ENCODE measurements around the gene WNT2. TPM values are rescaled to one million over a fixed set of nuclear protein-coding genes. Genes with fewer than 3 reads are reported as not detected.

Gene WNT2
- total and polyA plus RNA-seq, 10 of the 15 experiments (the other 5 are each of a cell fraction or from before 2014, with no cell fraction given): 0.07 to 0.34 (median 0.19) TPM

DNA sequence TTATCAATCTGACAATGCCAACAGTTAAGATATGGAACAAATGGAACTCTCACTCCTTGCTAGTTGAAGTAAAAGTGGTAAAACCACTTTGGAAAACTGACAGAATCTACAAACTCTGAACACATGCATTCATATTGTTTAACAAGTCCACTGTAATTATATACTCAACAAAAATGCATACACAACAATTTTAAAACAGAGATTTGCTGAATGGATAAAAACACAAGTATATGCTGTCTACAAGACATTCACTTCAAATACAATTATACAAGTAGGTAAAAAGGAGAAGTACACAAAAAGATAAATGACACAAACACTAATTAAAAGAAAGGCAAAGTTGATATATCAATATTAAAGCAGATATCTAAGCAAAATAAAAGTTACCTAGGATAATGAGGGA, 9.2 kb upstream of the WNT2 start:
- Histone ChIP-seq H3K4me1 (ENCODE audit: control insufficient read depth, insufficient read depth, low read length) (no peaks in the 10 kb centered on the region), H2AFZ (ENCODE audit: control insufficient read depth, low read depth, low read length) (no peak overlapping the region), H3K27ac (ENCODE audit: control insufficient read depth, insufficient read depth) (no peak overlapping the region), H3K79me2 (ENCODE audit: control insufficient read depth, insufficient read depth, low read length) (no peaks in the 10 kb centered on the region), H3K4me2 (ENCODE audit: control insufficient read depth, insufficient read depth) (no peak overlapping the region), H3K9me3 (replicated peaks; ENCODE audit: control insufficient read depth, insufficient read depth, low read length) (no peaks in the 10 kb centered on the region; the same call in 2 of the 3 replicates), H3K9ac (ENCODE audit: control insufficient read depth, insufficient read depth, low read length) (no peak overlapping the region), H4K20me1 (ENCODE audit: control insufficient read depth, insufficient read depth) (no peaks in the 10 kb centered on the region), H3K4me3 (no peak overlapping the region), H3K27me3 (replicated peaks in 1 of 2; ENCODE audit: control insufficient read depth in 2 of 2, insufficient read depth in 2 of 2, low read length in 1 of 2) (no peaks in the 10 kb centered on the region), H3K36me3 (ENCODE audit: control insufficient read depth in 2 of 2, insufficient read depth in 2 of 2, low read length in 1 of 2) (no peaks in the 10 kb centered on the region)
- DNase-seq (ENCODE audit: low read depth, low spot score) (no peak), ATAC-seq (no peak), FAIRE-seq (no peak)
- CTCF ChIA-PET: interaction anchor here (0.8 kb wide), 1 partner anchor 16 kb away, joined by 3 read pairs; no protein-coding TSS in a partner anchor
- intact Hi-C loops (cut with micrococcal nuclease; ENCODE audit: unreplicated experiment) (no loop called here), in situ Hi-C loops (cut with MboI) (no loop called here)
- TF ChIP-seq PML (IDR thresholded peaks at IDR 0.05; ENCODE audit: low read length) (no peak), ZNF207 (IDR thresholded peaks at IDR 0.05; ENCODE audit: borderline replicate concordance) (no peak), SPI1 (IDR thresholded peaks at IDR 0.05; ENCODE audit: borderline replicate concordance, insufficient read depth, low read depth, low read length) (no peak), MAX (IDR thresholded peaks at IDR 0.05; ENCODE audit: low read depth, low read length) (no peak)
- POLR2A ChIA-PET: no interaction called here
- BruUV-seq (replicated peaks): no TSS peak
- SMC1A ChIA-PET (ENCODE audit: uncharacterized antibody, unreplicated experiment): interaction anchor here (0.5 kb wide), 1 partner anchor 16 kb away, joined by 3 read pairs; no protein-coding TSS in a partner anchor
- RAD21 ChIA-PET (ENCODE audit: unreplicated experiment): no interaction called here

- Histone ChIP-seq H3K4me2 (ENCODE audit: control insufficient read depth, insufficient read depth) (no peak overlapping the region), H2AFZ (ENCODE audit: control insufficient read depth, low read depth, low read length) (no peak overlapping the region), H3K27me3 (replicated peaks in 1 of 2; ENCODE audit: control insufficient read depth in 2 of 2, insufficient read depth in 2 of 2, low read length in 1 of 2) (peaks cover 10 to 27% of the 10 kb centered on the region in 2 experiments), H3K79me2 (ENCODE audit: control insufficient read depth, insufficient read depth, low read length) (no peaks in the 10 kb centered on the region), H3K27ac (ENCODE audit: control insufficient read depth, insufficient read depth) (no peak overlapping the region), H3K9ac (ENCODE audit: control insufficient read depth, insufficient read depth, low read length) (no peak overlapping the region), H3K36me3 (ENCODE audit: control insufficient read depth in 2 of 2, insufficient read depth in 2 of 2, low read length in 1 of 2) (no peaks in the 10 kb centered on the region), H4K20me1 (ENCODE audit: control insufficient read depth, insufficient read depth) (no peaks in the 10 kb centered on the region), H3K4me3 (no peak overlapping the region), H3K4me1 (ENCODE audit: control insufficient read depth, insufficient read depth, low read length) (no peaks in the 10 kb centered on the region), H3K9me3 (replicated peaks; ENCODE audit: control insufficient read depth, insufficient read depth, low read length) (no peaks in the 10 kb centered on the region; the same call in 2 of the 3 replicates)
- WGBS (ENCODE audit: insufficient coverage, insufficient replicate concordance, low lambda C conversion rate, missing lambda C conversion rate): 86% methylated on average over 1 of the region's 1 CpG
- ChIA-PET RAD21 (ENCODE audit: unreplicated experiment) (interaction anchor here (0.8 to 1.3 kb wide), 2 partner anchors 8 to 59 kb away, joined by 3 read pairs; no protein-coding TSS in a partner anchor), POLR2A (interaction anchor here (0.6 to 1.3 kb wide), 2 partner anchors 21 to 98 kb away, joined by 3 to 5 read pairs; no protein-coding TSS in a partner anchor), SMC1A (ENCODE audit: uncharacterized antibody, unreplicated experiment) (interaction anchor here (0.5 to 5.5 kb wide), 9 partner anchors 8 to 224 kb away, joined by 3 to 41 read pairs (median 4); no protein-coding TSS in a partner anchor), CTCF (interaction anchor here (1.2 to 1.9 kb wide), 5 partner anchors 14 to 113 kb away, joined by 3 to 9 read pairs (median 4); no protein-coding TSS in a partner anchor)
- no peak for ATAC-seq
- DNase-seq (ENCODE audit: low read depth, low spot score): no peak
- in situ Hi-C loops (cut with MboI) (no loop called here), intact Hi-C loops (cut with micrococcal nuclease; ENCODE audit: unreplicated experiment) (no loop called here)
- TF ChIP-seq MTA2 (IDR thresholded peaks at IDR 0.05; ENCODE audit: low read depth) (no peak), STAT1 (conservative IDR thresholded peaks at IDR 0.05) (no peak)
- TF ChIP-seq, protein P1, sequence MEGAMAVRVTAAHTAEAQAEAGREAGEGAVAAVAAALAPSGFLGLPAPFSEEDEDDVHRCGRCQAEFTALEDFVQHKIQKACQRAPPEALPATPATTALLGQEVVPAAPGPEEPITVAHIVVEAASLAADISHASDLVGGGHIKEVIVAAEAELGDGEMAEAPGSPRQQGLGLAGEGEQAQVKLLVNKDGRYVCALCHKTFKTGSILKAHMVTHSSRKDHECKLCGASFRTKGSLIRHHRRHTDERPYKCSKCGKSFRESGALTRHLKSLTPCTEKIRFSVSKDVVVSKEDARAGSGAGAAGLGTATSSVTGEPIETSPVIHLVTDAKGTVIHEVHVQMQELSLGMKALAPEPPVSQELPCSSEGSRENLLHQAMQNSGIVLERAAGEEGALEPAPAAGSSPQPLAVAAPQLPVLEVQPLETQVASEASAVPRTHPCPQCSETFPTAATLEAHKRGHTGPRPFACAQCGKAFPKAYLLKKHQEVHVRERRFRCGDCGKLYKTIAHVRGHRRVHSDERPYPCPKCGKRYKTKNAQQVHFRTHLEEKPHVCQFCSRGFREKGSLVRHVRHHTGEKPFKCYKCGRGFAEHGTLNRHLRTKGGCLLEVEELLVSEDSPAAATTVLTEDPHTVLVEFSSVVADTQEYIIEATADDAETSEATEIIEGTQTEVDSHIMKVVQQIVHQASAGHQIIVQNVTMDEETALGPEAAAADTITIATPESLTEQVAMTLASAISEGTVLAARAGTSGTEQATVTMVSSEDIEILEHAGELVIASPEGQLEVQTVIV (IDR thresholded peaks at IDR 0.05; ENCODE audit: borderline replicate concordance, partially characterized antibody): no peak
- no TSS peak for BruUV-seq (replicated peaks)
- FAIRE-seq: no peak
Observed at GRCh38 chr7:117325836-117326235, 3.0 kb upstream of the WNT2 start.

Measured in GM12878 (cell line).